Measurements from ENCODE around the gene LSMEM2. TPM values are rescaled to one million over a fixed set of nuclear protein-coding genes. Genes with fewer than 3 reads are reported as not detected.
"Not testable (repeated sequence)": the region's sequence is repeated elsewhere in the genome, so short reads cannot be mapped to it uniquely, and the experiment has no call there.

Gene LSMEM2
- total RNA-seq, 2 donors from 2014 or later = not detected

GRCh38 chr3:50271314-50271936 is 7.5 kb upstream of the LSMEM2 start:
- no peak overlapping the region for H3K27ac Mint-ChIP-seq
- peaks cover 21% of the 10 kb centered on the region for H3K4me1 Mint-ChIP-seq
- H3K36me3 Mint-ChIP-seq (ENCODE audit: low read depth) = peaks cover 8% of the 10 kb centered on the region
- DNase-seq = no peak
- H3K4me3 Mint-ChIP-seq = peak overlapping the region; percentile 66
- ATAC-seq = no peak
- H3K9me3 ChIP-seq (ENCODE audit: control insufficient read depth, low read length, poor library complexity, severe bottlenecking) = no peaks in the 10 kb centered on the region
- H3K27me3 Mint-ChIP-seq = peaks cover 29% of the 10 kb centered on the region

DNA sequence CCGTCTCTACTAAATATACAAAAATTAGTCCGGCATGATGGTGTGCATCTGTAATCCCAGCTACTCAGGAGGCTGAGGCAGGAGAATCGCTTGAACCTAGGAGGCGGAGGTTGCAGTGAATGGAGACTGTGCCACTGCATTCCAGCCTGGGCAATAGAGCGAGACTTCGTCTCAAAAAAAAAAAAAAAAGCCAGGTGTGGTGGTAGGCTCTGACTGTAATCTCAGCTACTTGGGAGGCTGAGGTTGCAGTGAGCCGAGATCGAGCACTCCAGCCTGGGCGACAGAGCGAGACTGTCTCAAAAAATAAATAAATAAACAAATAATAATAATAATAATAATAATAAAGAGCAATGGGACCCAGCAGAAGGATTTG is 6.4 kb upstream of the LSMEM2 start:
- not testable (repeated sequence) for H3K9me3 ChIP-seq (ENCODE audit: control insufficient read depth, low read length, poor library complexity, severe bottlenecking); DNase-seq; ATAC-seq; H3K36me3 Mint-ChIP-seq (ENCODE audit: low read depth); H3K4me3 Mint-ChIP-seq
- peaks cover 21% of the 10 kb centered on the region for H3K4me1 Mint-ChIP-seq
- H3K27ac Mint-ChIP-seq = peak overlapping the region; percentile 73
- H3K27me3 Mint-ChIP-seq = peaks cover 30% of the 10 kb centered on the region

GRCh38 chr3:50272911-50273688 is 5.8 kb upstream of the LSMEM2 start:
- Mint-ChIP-seq H3K27ac (peak overlapping the region; percentile 73), H3K4me1 (peaks cover 21% of the 10 kb centered on the region), H3K36me3 (ENCODE audit: low read depth) (peaks cover 8% of the 10 kb centered on the region), H3K4me3 (peak overlapping the region; percentile 84), H3K27me3 (peaks cover 30% of the 10 kb centered on the region)
- peak; percentile 74 to 85 (median 81) for DNase-seq
- peak; percentile 88 for ATAC-seq
- H3K9me3 ChIP-seq (ENCODE audit: control insufficient read depth, low read length, poor library complexity, severe bottlenecking) = no peaks in the 10 kb centered on the region

GRCh38 chr3:50273689-50274065 is 5.2 kb upstream of the LSMEM2 start:
- no peak overlapping the region for H3K4me3 Mint-ChIP-seq

DNA sequence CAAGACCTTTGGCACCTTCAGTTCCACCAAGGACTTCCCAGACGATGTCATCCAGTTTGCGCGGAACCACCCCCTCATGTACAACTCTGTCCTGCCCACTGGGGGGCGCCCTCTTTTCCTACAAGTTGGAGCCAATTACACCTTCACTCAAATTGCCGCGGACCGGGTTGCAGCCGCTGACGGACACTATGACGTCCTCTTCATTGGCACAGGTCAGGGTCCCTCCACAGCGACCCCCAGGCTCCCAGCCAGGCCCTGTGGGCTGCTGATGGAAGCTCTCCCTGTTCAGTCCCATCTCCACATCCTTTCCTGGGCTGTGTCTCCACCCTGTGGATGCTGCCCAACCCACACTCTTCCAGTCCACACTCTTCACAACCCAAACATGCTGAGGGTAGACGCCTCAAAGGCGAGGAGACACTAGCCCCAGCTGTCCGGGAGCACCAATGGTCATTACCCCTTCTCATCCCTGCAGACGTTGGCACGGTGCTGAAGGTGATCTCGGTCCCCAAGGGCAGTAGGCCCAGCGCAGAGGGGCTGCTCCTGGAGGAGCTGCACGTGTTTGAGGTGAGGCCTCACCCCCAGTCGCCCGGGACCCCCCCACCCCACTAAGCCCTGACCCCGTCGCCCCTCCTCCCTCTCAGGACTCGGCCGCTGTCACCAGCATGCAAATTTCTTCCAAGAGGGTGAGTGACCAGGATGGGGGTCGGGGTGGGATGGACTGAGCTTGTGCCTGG is 4.3 kb upstream of the LSMEM2 start:
- Mint-ChIP-seq H3K4me3 (peak overlapping the region; percentile 82), H3K27me3 (peaks cover 30% of the 10 kb centered on the region), H3K27ac (peak overlapping the region; percentile 90)

More at GRCh38 chr3:50273689-50274065, 5.2 kb upstream of the LSMEM2 start:
- no peak for DNase-seq
- H3K9me3 ChIP-seq (ENCODE audit: control insufficient read depth, low read length, poor library complexity, severe bottlenecking) = no peaks in the 10 kb centered on the region
- Mint-ChIP-seq H3K27ac (peak overlapping the region; percentile 90), H3K27me3 (peaks cover 30% of the 10 kb centered on the region), H3K4me1 (peaks cover 21% of the 10 kb centered on the region), H3K36me3 (ENCODE audit: low read depth) (peaks cover 8% of the 10 kb centered on the region)
- ATAC-seq = no peak

DNA sequence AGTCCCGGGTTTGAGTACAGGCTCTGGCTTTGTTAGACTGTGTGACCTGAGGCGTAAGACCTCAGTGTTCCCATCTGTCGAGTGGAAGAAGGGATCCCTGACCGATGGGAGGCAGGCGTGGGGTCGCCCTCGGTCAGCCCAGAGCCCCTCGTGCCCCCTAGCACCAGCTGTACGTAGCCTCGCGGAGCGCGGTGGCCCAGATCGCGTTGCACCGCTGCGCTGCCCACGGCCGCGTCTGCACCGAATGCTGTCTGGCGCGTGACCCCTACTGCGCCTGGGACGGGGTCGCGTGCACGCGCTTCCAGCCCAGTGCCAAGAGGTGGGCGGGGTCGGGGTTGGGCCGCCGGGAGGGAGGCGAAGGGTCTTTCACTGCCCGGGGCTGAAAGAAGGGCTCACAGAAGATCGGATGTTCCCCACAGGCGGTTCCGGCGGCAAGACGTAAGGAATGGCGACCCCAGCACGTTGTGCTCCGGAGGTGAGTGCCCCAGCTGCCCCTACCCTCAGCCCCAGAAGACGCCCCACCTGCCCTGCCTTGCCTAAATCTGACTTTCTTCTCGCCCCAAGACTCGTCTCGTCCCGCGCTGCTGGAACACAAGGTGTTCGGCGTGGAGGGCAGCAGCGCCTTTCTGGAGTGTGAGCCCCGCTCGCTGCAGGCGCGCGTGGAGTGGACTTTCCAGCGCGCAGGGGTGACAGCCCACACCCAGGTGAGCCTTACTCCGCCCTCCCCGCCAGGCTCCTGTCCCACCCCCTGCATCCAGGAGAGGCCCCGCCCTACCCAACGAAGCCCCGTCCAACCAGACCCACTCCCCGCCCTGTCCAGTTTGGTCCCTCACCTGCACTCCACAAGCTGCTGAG is 3.5 kb upstream of the LSMEM2 start:
- peaks cover 30% of the 10 kb centered on the region for H3K27me3 Mint-ChIP-seq
- no peaks in the 10 kb centered on the region for H3K9me3 ChIP-seq (ENCODE audit: control insufficient read depth, low read length, poor library complexity, severe bottlenecking)
- peaks cover 21% of the 10 kb centered on the region for H3K4me1 Mint-ChIP-seq
- peak overlapping the region; percentile 90 for H3K27ac Mint-ChIP-seq
- ATAC-seq = no peak
- peak overlapping the region; percentile 70 for H3K4me3 Mint-ChIP-seq
- peaks cover 8% of the 10 kb centered on the region for H3K36me3 Mint-ChIP-seq (ENCODE audit: low read depth)
- DNase-seq = no peak

More for the DNA sequence above, 4.3 kb upstream of the LSMEM2 start:
- DNase-seq (peak; percentile 51 to 60 (median 55)), ATAC-seq (peak; percentile 50)
- peaks cover 21% of the 10 kb centered on the region for H3K4me1 Mint-ChIP-seq
- H3K36me3 Mint-ChIP-seq (ENCODE audit: low read depth) = peaks cover 8% of the 10 kb centered on the region
- no peaks in the 10 kb centered on the region for H3K9me3 ChIP-seq (ENCODE audit: control insufficient read depth, low read length, poor library complexity, severe bottlenecking)

DNA sequence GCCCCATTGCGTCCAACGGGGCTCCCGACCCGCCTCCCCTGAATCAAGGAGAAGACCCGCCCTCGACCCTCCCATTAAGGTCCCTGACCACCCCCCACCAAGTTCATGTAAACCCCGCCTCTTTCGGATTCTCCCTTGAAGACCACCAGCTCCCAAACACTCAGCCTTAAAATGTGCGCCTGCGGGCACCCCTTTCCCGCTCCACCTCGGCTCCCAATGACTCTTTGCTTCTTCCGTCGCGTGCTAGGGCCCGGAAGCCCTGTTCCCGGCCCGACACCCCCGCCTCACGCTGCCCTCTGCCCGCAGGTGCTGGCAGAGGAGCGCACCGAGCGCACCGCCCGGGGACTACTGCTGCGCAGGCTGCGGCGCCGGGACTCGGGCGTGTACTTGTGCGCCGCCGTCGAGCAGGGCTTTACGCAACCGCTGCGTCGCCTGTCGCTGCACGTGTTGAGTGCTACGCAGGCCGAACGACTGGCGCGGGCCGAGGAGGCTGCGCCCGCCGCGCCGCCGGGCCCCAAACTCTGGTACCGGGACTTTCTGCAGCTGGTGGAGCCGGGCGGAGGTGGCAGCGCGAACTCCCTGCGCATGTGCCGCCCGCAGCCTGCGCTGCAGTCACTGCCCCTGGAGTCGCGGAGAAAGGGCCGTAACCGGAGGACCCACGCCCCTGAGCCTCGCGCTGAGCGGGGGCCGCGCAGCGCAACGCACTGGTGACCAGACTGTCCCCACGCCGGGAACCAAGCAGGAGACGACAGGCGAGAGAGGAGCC is 2.7 kb upstream of the LSMEM2 start:
- Mint-ChIP-seq H3K27me3 (peaks cover 30% of the 10 kb centered on the region), H3K27ac (peak overlapping the region; percentile 49), H3K4me1 (peaks cover 21% of the 10 kb centered on the region), H3K36me3 (ENCODE audit: low read depth) (peaks cover 8% of the 10 kb centered on the region), H3K4me3 (peak overlapping the region; percentile 78)
- DNase-seq = no peak
- H3K9me3 ChIP-seq (ENCODE audit: control insufficient read depth, low read length, poor library complexity, severe bottlenecking) = no peaks in the 10 kb centered on the region
- peak; percentile 47 for ATAC-seq

DNA sequence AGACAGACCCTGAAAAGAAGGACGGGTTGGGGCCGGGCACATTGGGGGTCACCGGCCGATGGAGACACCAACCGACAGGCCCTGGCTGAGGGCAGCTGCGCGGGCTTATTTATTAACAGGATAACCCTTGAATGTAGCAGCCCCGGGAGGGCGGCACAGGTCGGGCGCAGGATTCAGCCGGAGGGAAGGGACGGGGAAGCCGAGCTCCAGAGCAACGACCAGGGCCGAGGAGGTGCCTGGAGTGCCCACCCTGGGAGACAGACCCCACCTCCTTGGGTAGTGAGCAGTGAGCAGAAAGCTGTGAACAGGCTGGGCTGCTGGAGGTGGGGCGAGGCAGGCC is 2.2 kb upstream of the LSMEM2 start:
- DNase-seq (no peak), ATAC-seq (no peak)
- Mint-ChIP-seq H3K27me3 (peaks cover 30% of the 10 kb centered on the region), H3K4me3 (no peak overlapping the region), H3K27ac (peak overlapping the region; percentile 49), H3K4me1 (peaks cover 19% of the 10 kb centered on the region), H3K36me3 (ENCODE audit: low read depth) (peaks cover 8% of the 10 kb centered on the region)
- H3K9me3 ChIP-seq (ENCODE audit: control insufficient read depth, low read length, poor library complexity, severe bottlenecking) = no peaks in the 10 kb centered on the region

- DNase-seq = no peak
- no peak overlapping the region for H3K4me3 Mint-ChIP-seq
- H3K36me3 Mint-ChIP-seq (ENCODE audit: low read depth) = peaks cover 5% of the 10 kb centered on the region
- ATAC-seq = no peak
- H3K27me3 Mint-ChIP-seq = peaks cover 25% of the 10 kb centered on the region
- peaks cover 14% of the 10 kb centered on the region for H3K4me1 Mint-ChIP-seq
- H3K9me3 ChIP-seq (ENCODE audit: control insufficient read depth, low read length, poor library complexity, severe bottlenecking) = no peaks in the 10 kb centered on the region
- H3K27ac Mint-ChIP-seq = no peak overlapping the region
Observed at GRCh38 chr3:50278123-50278879, 586 bp upstream of the LSMEM2 start.

GRCh38 chr3:50279255-50280016 is 549 bp downstream of the LSMEM2 start:
- H3K36me3 Mint-ChIP-seq (ENCODE audit: low read depth) = peaks cover 2% of the 10 kb centered on the region
- H3K4me1 Mint-ChIP-seq = peaks cover 10% of the 10 kb centered on the region
- H3K27me3 Mint-ChIP-seq = peaks cover 19% of the 10 kb centered on the region
- no peak overlapping the region for H3K4me3 Mint-ChIP-seq
- ATAC-seq (no peak), DNase-seq (no peak)
- no peaks in the 10 kb centered on the region for H3K9me3 ChIP-seq (ENCODE audit: control insufficient read depth, low read length, poor library complexity, severe bottlenecking)
- no peak overlapping the region for H3K27ac Mint-ChIP-seq

GRCh38 chr3:50284121-50284520 is 5.2 kb downstream of the LSMEM2 start:
- H3K9me3 ChIP-seq (ENCODE audit: control insufficient read depth, low read length, poor library complexity, severe bottlenecking); H3K4me1 Mint-ChIP-seq; DNase-seq; H3K4me3 Mint-ChIP-seq; ATAC-seq; H3K27me3 Mint-ChIP-seq; H3K36me3 Mint-ChIP-seq (ENCODE audit: low read depth); H3K27ac Mint-ChIP-seq: not testable (repeated sequence)
